Ishikawa (cell line): Measurements from ENCODE around the gene ATP2B2.

ENCODE experiments used
- EGR1 ChIP-seq: IDR thresholded peaks from 2 replicates; pipeline ENCODE4 v1.6.1; 2012
- EP300 ChIP-seq: IDR thresholded peaks from 2 replicates; pipeline ENCODE4 v1.6.1; 2012; ENCODE audit warnings: borderline replicate concordance
- RAD21 ChIP-seq: IDR thresholded peaks from 2 replicates; pipeline ENCODE4 v1.6.1; 2012; ENCODE audit warnings: low read depth
- TAF1 ChIP-seq: IDR thresholded peaks from 2 replicates; pipeline ENCODE4 v1.6.1; 2012; ENCODE audit warnings: low read depth, mild to moderate bottlenecking
- TCF12 ChIP-seq: IDR thresholded peaks from 2 replicates; pipeline ENCODE4 v1.6.1; 2012; ENCODE audit warnings: low read depth
- TEAD4 ChIP-seq: IDR thresholded peaks from 2 replicates; pipeline ENCODE4 v1.6.1; 2012
- YY1 ChIP-seq: IDR thresholded peaks from 2 replicates; pipeline ENCODE4 v1.6.1; 2012; ENCODE audit warnings: low read depth
- ZBTB7A ChIP-seq: IDR thresholded peaks from 2 replicates; pipeline ENCODE4 v1.6.1; 2012; ENCODE audit warnings: low read depth
- TF ChIP-seq, protein P1 (sequence below): IDR thresholded peaks from 2 replicates; pipeline ENCODE4 v1.6.1; 2012; ENCODE audit warnings: low read depth, mild to moderate bottlenecking
- TF ChIP-seq, protein P2 (sequence below): IDR thresholded peaks from 2 replicates; pipeline ENCODE4 v1.6.1; 2012

DNA sequence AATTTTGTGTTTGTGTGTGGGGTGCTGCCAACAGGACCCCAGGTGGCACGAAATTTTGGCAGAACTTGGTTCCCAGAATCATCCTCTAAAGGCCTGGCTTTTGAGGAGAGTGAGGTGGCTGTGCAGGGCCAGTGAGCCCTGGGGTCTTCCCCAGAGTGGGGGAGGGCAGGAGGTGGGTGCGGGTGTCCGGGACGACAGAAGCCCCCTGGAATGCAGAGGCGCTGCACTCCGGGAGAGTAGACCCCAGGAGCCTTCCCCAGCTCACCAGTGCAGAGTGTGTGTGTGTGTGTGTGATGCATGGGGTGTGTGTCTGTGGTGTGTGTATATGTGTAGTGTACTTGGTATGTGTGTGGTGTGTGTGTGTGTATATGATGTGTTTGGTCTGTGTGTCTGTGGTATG lies 140.1 kb downstream of the ATP2B2 start:
- TF ChIP-seq RAD21, result no peak
- no peak for TF ChIP-seq YY1
- TF ChIP-seq TCF12, result no peak
- TF ChIP-seq EP300, result no peak
- no peak for TF ChIP-seq TEAD4
- no peak for TF ChIP-seq EGR1
- TF ChIP-seq, protein P1, sequence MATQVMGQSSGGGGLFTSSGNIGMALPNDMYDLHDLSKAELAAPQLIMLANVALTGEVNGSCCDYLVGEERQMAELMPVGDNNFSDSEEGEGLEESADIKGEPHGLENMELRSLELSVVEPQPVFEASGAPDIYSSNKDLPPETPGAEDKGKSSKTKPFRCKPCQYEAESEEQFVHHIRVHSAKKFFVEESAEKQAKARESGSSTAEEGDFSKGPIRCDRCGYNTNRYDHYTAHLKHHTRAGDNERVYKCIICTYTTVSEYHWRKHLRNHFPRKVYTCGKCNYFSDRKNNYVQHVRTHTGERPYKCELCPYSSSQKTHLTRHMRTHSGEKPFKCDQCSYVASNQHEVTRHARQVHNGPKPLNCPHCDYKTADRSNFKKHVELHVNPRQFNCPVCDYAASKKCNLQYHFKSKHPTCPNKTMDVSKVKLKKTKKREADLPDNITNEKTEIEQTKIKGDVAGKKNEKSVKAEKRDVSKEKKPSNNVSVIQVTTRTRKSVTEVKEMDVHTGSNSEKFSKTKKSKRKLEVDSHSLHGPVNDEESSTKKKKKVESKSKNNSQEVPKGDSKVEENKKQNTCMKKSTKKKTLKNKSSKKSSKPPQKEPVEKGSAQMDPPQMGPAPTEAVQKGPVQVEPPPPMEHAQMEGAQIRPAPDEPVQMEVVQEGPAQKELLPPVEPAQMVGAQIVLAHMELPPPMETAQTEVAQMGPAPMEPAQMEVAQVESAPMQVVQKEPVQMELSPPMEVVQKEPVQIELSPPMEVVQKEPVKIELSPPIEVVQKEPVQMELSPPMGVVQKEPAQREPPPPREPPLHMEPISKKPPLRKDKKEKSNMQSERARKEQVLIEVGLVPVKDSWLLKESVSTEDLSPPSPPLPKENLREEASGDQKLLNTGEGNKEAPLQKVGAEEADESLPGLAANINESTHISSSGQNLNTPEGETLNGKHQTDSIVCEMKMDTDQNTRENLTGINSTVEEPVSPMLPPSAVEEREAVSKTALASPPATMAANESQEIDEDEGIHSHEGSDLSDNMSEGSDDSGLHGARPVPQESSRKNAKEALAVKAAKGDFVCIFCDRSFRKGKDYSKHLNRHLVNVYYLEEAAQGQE, result no peak
- TF ChIP-seq ZBTB7A, result no peak
- TF ChIP-seq, protein P2, sequence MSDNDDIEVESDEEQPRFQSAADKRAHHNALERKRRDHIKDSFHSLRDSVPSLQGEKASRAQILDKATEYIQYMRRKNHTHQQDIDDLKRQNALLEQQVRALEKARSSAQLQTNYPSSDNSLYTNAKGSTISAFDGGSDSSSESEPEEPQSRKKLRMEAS, result no peak
- no peak for TF ChIP-seq TAF1
